GM10266 (cell line): ENCODE results near the gene B4GALNT1.

ENCODE experiments used
- DNase-seq: peaks from one replicate; pipeline ENCODE4 v3.0.0; 2012; ENCODE audit errors: extremely low spot score
- CTCF ChIP-seq: IDR thresholded peaks from 2 replicates; pipeline ENCODE4 v1.5.1; 2012; ENCODE audit warnings: mild to moderate bottlenecking, low read depth; ENCODE audit not compliant: control insufficient read depth, insufficient read depth; ENCODE audit errors: missing control alignments

B4GALNT1 gene

GRCh38 chr12:57615637-57616036, 17.4 kb downstream of the B4GALNT1 start:
- no peak for TF ChIP-seq CTCF

GRCh38 chr12:57614948-57615500, 18.0 kb downstream of the B4GALNT1 start:
- DNase-seq: no peak
- TF ChIP-seq CTCF: no peak

More at GRCh38 chr12:57615637-57616036, 17.4 kb downstream of the B4GALNT1 start:
- no peak for DNase-seq

GRCh38 chr12:57614178-57614947, 18.6 kb downstream of the B4GALNT1 start:
- peak; percentile 91 for DNase-seq
- no peak for TF ChIP-seq CTCF

- no peak for DNase-seq
- TF ChIP-seq CTCF: no peak
Measured at GRCh38 chr12:57613427-57614109, 19.4 kb downstream of the B4GALNT1 start.

GRCh38 chr12:57612711-57613426, 20.1 kb downstream of the B4GALNT1 start:
- peak; percentile 31 for DNase-seq
- TF ChIP-seq CTCF: no peak

- peak; percentile 21 for DNase-seq
- no peak for TF ChIP-seq CTCF
Measured at GRCh38 chr12:57611827-57612710, 20.9 kb downstream of the B4GALNT1 start.
